HepG2 (cell line): ENCODE results near the gene PTRHD1. TPM values are rescaled to one million over a fixed set of nuclear protein-coding genes. Genes with fewer than 3 reads are reported as not detected.

Experiments
- ATAC-seq: fragments of 200-7000 bp; cut with Tn5 transposase; 3 replicates; pipeline ENCODE4 v1.9.1; 2020; ENCODE audit warnings: mild to moderate bottlenecking, moderate library complexity
- BruUV-seq: library from RNA; stranded (reverse); fragments of 400-500 nt; replicated peaks from 2 replicates; lab custom pipeline; 2021; lab: Mats Ljungman, UMichigan
- CTCF ChIA-PET: fragments of 300-600 bp; formaldehyde crosslinking; extraction: SDS; loops from one replicate; lab custom pipeline; 2021; ENCODE audit warnings: low total read pairs, inconsistent platforms, low intra/inter-chr PET ratio; lab: Yijun Ruan, JAX
- POLR2A ChIA-PET: fragments of 350-600 bp; sonication (Branson Sonifier 250); formaldehyde crosslinking; loops from one replicate; lab custom pipeline; 2020; ENCODE audit warnings: antibody characterized with exemption, inconsistent platforms; lab: Yijun Ruan, JAX
- DNase-seq: peaks from one replicate; pipeline ENCODE4 v3.0.0-alpha.2; 2015; ENCODE audit warnings: low spot score
- FAIRE-seq: peaks from 3 replicates; lab custom pipeline; 2011; peaks lifted over from hg19 to GRCh38; lab: Jason Lieb, UNC
- H2AFZ ChIP-seq: one replicate; pipeline ENCODE4 v1.6.1; 2011; ENCODE audit warnings: low read length, inconsistent platforms
- H3K27ac ChIP-seq: fragments of 300-600 bp; 3 replicates; pipeline ENCODE4 v1.8.0; 2011; ENCODE audit warnings: mixed run types, mild to moderate bottlenecking, mixed read lengths, low read length, inconsistent platforms; ENCODE audit not compliant: insufficient read depth; ENCODE audit errors: extremely low read length
- H3K27me3 ChIP-seq, 2 experiments: fragments of 200-600 bp in 1 of 2; 2 replicates in 1 of 2; 3 replicates in 1 of 2; pipeline versions ENCODE4 v1.6.0 to v1.8.0; 2011; ENCODE audit warnings: low read length in 2 of 2, mild to moderate bottlenecking in 2 of 2, moderate library complexity in 2 of 2, inconsistent platforms in 1 of 2; ENCODE audit not compliant: insufficient read depth in 2 of 2, control insufficient read depth in 1 of 2
- H3K36me3 ChIP-seq, 2 experiments: fragments of 200-600 bp in 1 of 2; replicated peaks in 1 of 2; 2 replicates in 1 of 2; 3 replicates in 1 of 2; pipeline versions ENCODE4 v1.5.1 to v1.8.0; 2011; ENCODE audit warnings: low read length in 2 of 2, inconsistent platforms in 1 of 2; ENCODE audit not compliant: insufficient read depth in 2 of 2, control insufficient read depth in 1 of 2
- H3K4me1 ChIP-seq: 2 replicates; pipeline ENCODE4 v1.5.1; 2012; ENCODE audit warnings: low read length, inconsistent platforms; ENCODE audit not compliant: insufficient read depth
- H3K4me2 ChIP-seq: 2 replicates; pipeline ENCODE4 v1.6.0; 2011; ENCODE audit warnings: low read depth, low read length, inconsistent platforms
- H3K4me3 ChIP-seq, 3 experiments: fragments of 200-600 bp in 1 of 3; sonication (generic), shearing (Covaris generic) in 1 of 3; replicated peaks in 1 of 3; 2 replicates each; pipeline ENCODE4 v1.5.1; 2011 to 2016; ENCODE audit warnings: low read length in 3 of 3, inconsistent platforms in 2 of 3, low read depth in 2 of 3, mild to moderate bottlenecking in 2 of 3, control low read depth in 1 of 3, mixed read lengths in 1 of 3; ENCODE audit not compliant: insufficient read depth in 1 of 3
- H3K79me2 ChIP-seq: one replicate; pipeline ENCODE4 v1.6.1; 2011; ENCODE audit warnings: low read length, inconsistent platforms; ENCODE audit not compliant: insufficient read depth
- H3K9ac ChIP-seq: 2 replicates; pipeline ENCODE4 v1.6.0; 2011; ENCODE audit warnings: mild to moderate bottlenecking, low read depth, low read length, inconsistent platforms; ENCODE audit not compliant: insufficient read depth
- H3K9me3 ChIP-seq: 2 replicates; pipeline ENCODE4 v1.5.1; 2012; ENCODE audit warnings: mild to moderate bottlenecking, low read length
- H4K20me1 ChIP-seq: 2 replicates; pipeline ENCODE4 v1.6.0; 2011; ENCODE audit warnings: inconsistent platforms, mild to moderate bottlenecking, low read length, moderate library complexity; ENCODE audit not compliant: insufficient read depth
- NFYC ChIP-seq: IDR thresholded peaks from 2 replicates; pipeline ENCODE4 v1.6.1; 2016; ENCODE audit warnings: missing genetic modification reagents, missing compliant biosample characterization
- SRSF9 ChIP-seq: fragments of 200-400 bp; formaldehyde crosslinking; IDR thresholded peaks from 2 replicates; pipeline ENCODE4 v1.6.1; 2018; ENCODE audit warnings: borderline replicate concordance, mild to moderate bottlenecking, low read depth, low read length; ENCODE audit not compliant: insufficient read depth, poor library complexity, severe bottlenecking
- TRIM22 ChIP-seq: fragments of 450-650 bp; IDR thresholded peaks from 2 replicates; pipeline ENCODE4 v1.6.1; 2017
- ZNF17 ChIP-seq: sonication (generic); formaldehyde crosslinking; IDR thresholded peaks from 2 replicates; pipeline ENCODE4 v1.5.0; 2020; ENCODE audit warnings: mild to moderate bottlenecking, missing genetic modification reagents
- ZNF282 ChIP-seq: fragments of 450-650 bp; IDR thresholded peaks from 2 replicates; pipeline ENCODE4 v1.6.1; 2018; ENCODE audit not compliant: partially characterized antibody
- ZNF441 ChIP-seq: sonication (generic); formaldehyde crosslinking; IDR thresholded peaks from 2 replicates; pipeline ENCODE4 v1.7.0; 2021; ENCODE audit warnings: missing genetic modification reagents, borderline replicate concordance
- WGBS: methylation state at CpG from one replicate; pipeline ENCODE4 v1.1.6; 2017; ENCODE audit warnings: low lambda C conversion rate; 5-methylcytosine and 5-hydroxymethylcytosine counted together
- in situ Hi-C: cut with HindIII; loops from 2 replicates; pipeline ENCODE4 v1.10.0; 2017; ENCODE audit warnings: low pct_unique_long_range_greater_than_20kb; ENCODE audit not compliant: extremely low pct_ligation_motif_present
- intact Hi-C: fragments of 100-400 bp; cut with micrococcal nuclease; formaldehyde crosslinking; loops from one replicate; pipeline ENCODE4 v1.10.0; 2022; ENCODE audit not compliant: unreplicated experiment
- polyA plus RNA-seq, 8 experiments: library from polyadenylated mRNA; depleted of rRNA in 3 of 8; stranded (reverse) in 7 of 8; unstranded in 1 of 8; fragments of >200 nt; fragmentation: Illumina TruSeq in 4 of 8; extraction: Trizol in 4 of 8; gene quantifications; 2 replicates each; pipeline versions ENCODE4 v1.2.1 to v1.2.3, GENCODE V29; 2011 to 2016; ENCODE audit warnings: low read depth in 4 of 8, missing spikeins in 1 of 8, mixed read lengths in 1 of 8; ENCODE audit not compliant: insufficient read depth in 1 of 8
- total RNA-seq, 5 experiments: library from RNA; depleted of rRNA; stranded (reverse); fragments of >200 nt; fragmentation: Illumina TruSeq; extraction: Trizol; gene quantifications; 2 replicates each; pipeline ENCODE4 v1.2.3, GENCODE V29; 2016; ENCODE audit warnings: low read depth in 1 of 5
- TF ChIP-seq, protein P1 (sequence below): sonication (generic); formaldehyde crosslinking; IDR thresholded peaks from 2 replicates; pipeline ENCODE4 v1.4.0; 2020; ENCODE audit warnings: mild to moderate bottlenecking, low read depth, missing genetic modification reagents
- TF ChIP-seq, protein P2 (sequence below): sonication (generic); formaldehyde crosslinking; IDR thresholded peaks from 2 replicates; pipeline ENCODE4 v1.4.0; 2020; ENCODE audit warnings: missing genetic modification reagents, borderline replicate concordance

PTRHD1 gene
- total and polyA plus RNA-seq, 2 of the 13 experiments (the other 11 are each of a cell fraction or from before 2014, with no cell fraction given) = 72.6 to 90.8 TPM

DNA sequence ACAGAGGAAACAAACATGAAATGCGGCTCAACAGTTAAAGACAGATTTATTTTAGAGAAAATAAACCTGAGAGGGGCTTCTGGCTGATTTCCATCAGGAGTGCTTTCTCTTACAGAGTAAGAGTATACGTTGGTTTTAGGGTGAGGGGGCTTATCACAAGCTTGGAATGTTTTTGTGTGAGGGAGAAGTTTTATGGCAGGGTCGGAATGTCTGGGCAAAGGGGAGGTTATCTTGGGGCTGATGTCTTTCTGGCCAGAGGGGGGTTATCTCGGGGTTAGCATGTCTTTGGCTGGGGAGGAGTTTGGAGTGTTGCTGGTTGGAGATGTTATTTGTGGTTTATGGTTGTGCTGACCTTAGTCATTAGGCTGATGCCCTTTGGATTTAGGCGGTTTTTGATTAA, 22.1 kb downstream of the PTRHD1 start:
- in situ Hi-C loops = no loop called here
- no peaks in the 10 kb centered on the region; a peak in 2 of 5 replicates for H3K36me3 ChIP-seq
- TF ChIP-seq, protein P1, sequence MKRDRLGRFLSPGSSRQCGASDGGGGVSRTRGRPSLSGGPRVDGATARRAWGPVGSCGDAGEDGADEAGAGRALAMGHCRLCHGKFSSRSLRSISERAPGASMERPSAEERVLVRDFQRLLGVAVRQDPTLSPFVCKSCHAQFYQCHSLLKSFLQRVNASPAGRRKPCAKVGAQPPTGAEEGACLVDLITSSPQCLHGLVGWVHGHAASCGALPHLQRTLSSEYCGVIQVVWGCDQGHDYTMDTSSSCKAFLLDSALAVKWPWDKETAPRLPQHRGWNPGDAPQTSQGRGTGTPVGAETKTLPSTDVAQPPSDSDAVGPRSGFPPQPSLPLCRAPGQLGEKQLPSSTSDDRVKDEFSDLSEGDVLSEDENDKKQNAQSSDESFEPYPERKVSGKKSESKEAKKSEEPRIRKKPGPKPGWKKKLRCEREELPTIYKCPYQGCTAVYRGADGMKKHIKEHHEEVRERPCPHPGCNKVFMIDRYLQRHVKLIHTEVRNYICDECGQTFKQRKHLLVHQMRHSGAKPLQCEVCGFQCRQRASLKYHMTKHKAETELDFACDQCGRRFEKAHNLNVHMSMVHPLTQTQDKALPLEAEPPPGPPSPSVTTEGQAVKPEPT (CRISPR knock-in tag) = no peak
- no peak for TF ChIP-seq TRIM22
- TF ChIP-seq, protein P2, sequence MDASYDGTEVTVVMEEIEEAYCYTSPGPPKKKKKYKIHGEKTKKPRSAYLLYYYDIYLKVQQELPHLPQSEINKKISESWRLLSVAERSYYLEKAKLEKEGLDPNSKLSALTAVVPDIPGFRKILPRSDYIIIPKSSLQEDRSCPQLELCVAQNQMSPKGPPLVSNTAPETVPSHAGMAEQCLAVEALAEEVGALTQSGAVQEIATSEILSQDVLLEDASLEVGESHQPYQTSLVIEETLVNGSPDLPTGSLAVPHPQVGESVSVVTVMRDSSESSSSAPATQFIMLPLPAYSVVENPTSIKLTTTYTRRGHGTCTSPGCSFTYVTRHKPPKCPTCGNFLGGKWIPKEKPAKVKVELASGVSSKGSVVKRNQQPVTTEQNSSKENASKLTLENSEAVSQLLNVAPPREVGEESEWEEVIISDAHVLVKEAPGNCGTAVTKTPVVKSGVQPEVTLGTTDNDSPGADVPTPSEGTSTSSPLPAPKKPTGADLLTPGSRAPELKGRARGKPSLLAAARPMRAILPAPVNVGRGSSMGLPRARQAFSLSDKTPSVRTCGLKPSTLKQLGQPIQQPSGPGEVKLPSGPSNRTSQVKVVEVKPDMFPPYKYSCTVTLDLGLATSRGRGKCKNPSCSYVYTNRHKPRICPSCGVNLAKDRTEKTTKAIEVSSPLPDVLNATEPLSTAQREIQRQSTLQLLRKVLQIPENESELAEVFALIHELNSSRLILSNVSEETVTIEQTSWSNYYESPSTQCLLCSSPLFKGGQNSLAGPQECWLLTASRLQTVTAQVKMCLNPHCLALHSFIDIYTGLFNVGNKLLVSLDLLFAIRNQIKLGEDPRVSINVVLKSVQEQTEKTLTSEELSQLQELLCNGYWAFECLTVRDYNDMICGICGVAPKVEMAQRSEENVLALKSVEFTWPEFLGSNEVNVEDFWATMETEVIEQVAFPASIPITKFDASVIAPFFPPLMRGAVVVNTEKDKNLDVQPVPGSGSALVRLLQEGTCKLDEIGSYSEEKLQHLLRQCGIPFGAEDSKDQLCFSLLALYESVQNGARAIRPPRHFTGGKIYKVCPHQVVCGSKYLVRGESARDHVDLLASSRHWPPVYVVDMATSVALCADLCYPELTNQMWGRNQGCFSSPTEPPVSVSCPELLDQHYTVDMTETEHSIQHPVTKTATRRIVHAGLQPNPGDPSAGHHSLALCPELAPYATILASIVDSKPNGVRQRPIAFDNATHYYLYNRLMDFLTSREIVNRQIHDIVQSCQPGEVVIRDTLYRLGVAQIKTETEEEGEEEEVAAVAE = no peak
- TF ChIP-seq ZNF17 = no peak
- TF ChIP-seq ZNF282 = peak; percentile 33
- no peak for TF ChIP-seq ZNF441 (CRISPR knock-in tag)
- no peak for TF ChIP-seq SRSF9
- TF ChIP-seq NFYC (CRISPR knock-in tag) = no peak
- TF ChIP-seq, all 625 proteins: peak for 1
- Histone ChIP-seq H3K4me2 (no peak overlapping the region), H2AFZ (no peak overlapping the region), H3K27me3 (no peaks in the 10 kb centered on the region), H4K20me1 (no peaks in the 10 kb centered on the region), H3K4me3 (no peak overlapping the region), H3K4me1 (peaks cover 10% of the 10 kb centered on the region; the same call in 1 of the 2 replicates), H3K9ac (no peak overlapping the region), H3K79me2 (no peaks in the 10 kb centered on the region), H3K27ac (no peak overlapping the region), H3K9me3 (no peaks in the 10 kb centered on the region)
- DNase-seq (no peak), FAIRE-seq (no peak), ATAC-seq (no peak)
- intact Hi-C loops = no loop called here
- no TSS peak for BruUV-seq
- POLR2A ChIA-PET = no interaction called here
- CTCF ChIA-PET = no interaction called here
- WGBS = 86% methylated on average over 5 of the region's 5 CpGs
